Stimulated activated CD8-positive, alpha-beta memory T cell treated with anti-CD3 and anti-CD28 coated beads, Interleukin-15, amount 100 ng/mL, for 1 hour (primary cell): ENCODE measurements around the gene SLC35A5.

Source experiments
- DNase-seq: peaks from one replicate; pipeline ENCODE4 v3.0.0-alpha.2; 2020; ENCODE audit warnings: low read depth

SLC35A5 gene

GRCh38 chr3:112627419-112627818, 65.6 kb downstream of the SLC35A5 start:
- DNase-seq, result no peak

- DNase-seq, result no peak
Observed at GRCh38 chr3:112627919-112628466, 66.1 kb downstream of the SLC35A5 start.

- DNase-seq, result no peak
Observed at GRCh38 chr3:112629425-112629824, 67.6 kb downstream of the SLC35A5 start.

DNA sequence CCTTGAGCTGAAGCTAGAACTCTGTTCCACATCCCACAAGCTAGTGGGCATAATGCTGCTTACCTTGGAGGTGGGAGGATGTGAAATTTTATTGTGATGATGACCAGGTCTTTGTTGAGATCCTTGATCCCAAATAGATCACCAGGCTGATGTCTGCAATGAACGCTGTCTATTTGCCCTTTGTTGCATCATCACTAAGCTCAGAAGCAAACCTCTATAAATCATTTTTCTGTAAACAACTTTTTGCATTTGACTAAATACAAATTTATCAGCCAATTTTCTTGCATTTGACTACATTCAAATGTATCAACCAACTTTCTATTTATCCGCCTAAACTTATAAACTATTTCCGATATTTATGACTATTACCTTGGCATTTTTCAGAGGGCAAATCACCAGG, 69.4 kb downstream of the SLC35A5 start:
- DNase-seq, result no peak

GRCh38 chr3:112632596-112632995, 70.8 kb downstream of the SLC35A5 start:
- DNase-seq, result no peak

GRCh38 chr3:112633191-112633590, 71.3 kb downstream of the SLC35A5 start:
- DNase-seq, result no peak

DNA sequence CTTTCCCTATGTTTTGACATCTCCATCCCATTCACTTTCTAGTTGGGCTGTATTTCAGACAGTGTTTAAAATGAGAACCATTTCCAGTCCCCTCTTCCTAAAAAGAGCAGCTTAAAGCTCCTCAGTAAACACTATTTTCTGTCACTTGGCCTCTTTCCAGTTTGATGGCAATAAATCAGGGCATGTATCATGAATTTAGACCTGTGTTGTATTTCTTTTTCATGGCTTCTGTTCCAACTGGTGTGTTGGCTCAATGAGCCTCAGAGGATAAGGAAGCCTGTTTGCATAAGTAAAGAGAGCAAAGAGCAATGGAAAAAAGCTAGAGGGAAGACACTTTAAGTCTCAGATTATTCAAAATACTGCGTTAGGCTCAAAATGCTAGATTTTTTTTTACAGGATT, 71.9 kb downstream of the SLC35A5 start:
- no peak for DNase-seq

DNA sequence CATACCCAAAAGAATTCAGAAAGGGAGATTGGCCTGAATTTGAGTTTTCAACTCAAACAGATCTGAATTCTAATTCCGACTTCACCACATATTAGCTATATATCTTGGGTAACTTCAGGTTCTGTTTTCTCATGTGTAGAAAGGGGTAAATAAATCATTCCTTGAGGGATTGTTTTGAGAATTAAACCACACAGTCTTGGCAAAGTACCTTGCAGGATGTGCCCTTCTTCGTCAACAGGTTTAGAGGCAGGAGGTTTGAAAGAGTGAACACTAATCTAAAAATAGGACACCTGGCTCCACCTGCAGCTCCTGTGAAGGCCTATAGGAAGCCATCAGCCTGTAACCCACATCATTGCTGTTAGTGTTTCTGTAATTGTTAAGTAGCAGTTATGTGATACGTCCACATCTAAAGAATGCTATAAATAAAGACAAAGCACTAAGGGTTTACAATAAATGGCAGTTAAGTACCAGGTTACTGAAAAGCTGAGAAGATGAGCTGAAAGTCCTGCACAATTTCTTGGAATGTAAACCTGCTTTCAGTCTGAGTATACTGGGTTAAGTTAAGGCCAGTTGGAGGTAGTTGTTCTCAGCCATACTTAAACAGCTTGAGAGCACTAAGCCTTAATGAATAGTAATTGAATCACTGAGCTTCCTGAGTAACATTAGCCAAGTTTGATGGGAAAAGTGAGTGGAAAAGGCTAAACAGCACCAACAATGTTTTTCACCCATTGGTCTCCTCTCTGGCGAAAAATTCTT, 73.1 kb downstream of the SLC35A5 start:
- DNase-seq, result no peak
